NB4 (cell line): Measurements from ENCODE around the gene CBR1.

Source experiments
- DNase-seq: peaks from one replicate; pipeline ENCODE4 v3.0.0; 2010; ENCODE audit warnings: low read depth
- H3K4me3 ChIP-seq: one replicate; pipeline ENCODE4 v1.5.1; 2011; ENCODE audit warnings: mild to moderate bottlenecking, low read depth, low read length, moderate library complexity
- CTCF ChIP-seq: IDR thresholded peaks from one replicate; pipeline ENCODE4 v1.5.1; 2012; ENCODE audit warnings: low read depth, low read length
- MAX ChIP-seq: IDR thresholded peaks from 2 replicates; pipeline ENCODE4 v1.6.1; 2011; ENCODE audit warnings: low read depth, low read length
- MYC ChIP-seq: IDR thresholded peaks from 2 replicates; pipeline ENCODE4 v1.6.1; 2011; ENCODE audit warnings: low read depth, low read length
- POLR2A ChIP-seq: IDR thresholded peaks from 2 replicates; pipeline ENCODE4 v1.6.1; 2011; ENCODE audit warnings: mild to moderate bottlenecking; ENCODE audit not compliant: insufficient read length; ENCODE audit errors: extremely low read depth

CBR1 gene

GRCh38 chr21:36052860-36053714 is 16.7 kb upstream of the CBR1 start:
- peak; percentile 12 for DNase-seq
- no peak overlapping the region for H3K4me3 ChIP-seq
- no peak for TF ChIP-seq CTCF
- no peak for TF ChIP-seq POLR2A
- TF ChIP-seq MYC: no peak
- TF ChIP-seq MAX: no peak

GRCh38 chr21:36053715-36054062 is 16.1 kb upstream of the CBR1 start:
- H3K4me3 ChIP-seq: no peak overlapping the region
- TF ChIP-seq CTCF (no peak), MAX (no peak), MYC (no peak), POLR2A (no peak)
- no peak for DNase-seq

GRCh38 chr21:36055551-36055950 is 14.3 kb upstream of the CBR1 start:
- no peak for TF ChIP-seq MAX
- no peak for TF ChIP-seq MYC
- no peak for TF ChIP-seq POLR2A
- no peak for TF ChIP-seq CTCF
- no peak for DNase-seq
- no peak overlapping the region for H3K4me3 ChIP-seq

- peak overlapping the region; percentile 87 for H3K4me3 ChIP-seq
- TF ChIP-seq POLR2A (no peak), MAX (peak; percentile 66), CTCF (no peak), MYC (peak; percentile 70)
- DNase-seq: peak; percentile 71
These were observed 10.0 kb upstream of the CBR1 start for GRCh38 chr21:36059823-36060158.

GRCh38 chr21:36060159-36060921 is 9.5 kb upstream of the CBR1 start, which contains the start of gene SETD4:
Gene SETD4, minus strand, starts transcription at chr21:36060526. Its CDS starts 1,638 bp downstream, at chr21:36058888.
- peak within 1 kb of the TSS; percentile 87 for H3K4me3 ChIP-seq
- peak; percentile 98 for DNase-seq
- TF ChIP-seq MAX: peak; percentile 92
- peak; percentile 76; the same call in 1 of the 2 replicates for TF ChIP-seq MYC
- no peak for TF ChIP-seq CTCF
- peak; percentile 93 for TF ChIP-seq POLR2A
